HepG2 (cell line): ENCODE results near the gene CACNA1I. TPM values are rescaled to one million over a fixed set of nuclear protein-coding genes. Genes with fewer than 3 reads are reported as not detected.

Source experiments
- ATAC-seq: fragments of 200-7000 bp; cut with Tn5 transposase; 3 replicates; pipeline ENCODE4 v1.9.1; 2020; ENCODE audit warnings: mild to moderate bottlenecking, moderate library complexity
- BruUV-seq: library from RNA; stranded (reverse); fragments of 400-500 nt; replicated peaks from 2 replicates; lab custom pipeline; 2021; lab: Mats Ljungman, UMichigan
- CTCF ChIA-PET: fragments of 300-600 bp; formaldehyde crosslinking; extraction: SDS; loops from one replicate; lab custom pipeline; 2021; ENCODE audit warnings: low total read pairs, inconsistent platforms, low intra/inter-chr PET ratio; lab: Yijun Ruan, JAX
- POLR2A ChIA-PET: fragments of 350-600 bp; sonication (Branson Sonifier 250); formaldehyde crosslinking; loops from one replicate; lab custom pipeline; 2020; ENCODE audit warnings: antibody characterized with exemption, inconsistent platforms; lab: Yijun Ruan, JAX
- DNase-seq: peaks from one replicate; pipeline ENCODE4 v3.0.0-alpha.2; 2015; ENCODE audit warnings: low spot score
- FAIRE-seq: peaks from 3 replicates; lab custom pipeline; 2011; peaks lifted over from hg19 to GRCh38; lab: Jason Lieb, UNC
- H2AFZ ChIP-seq: one replicate; pipeline ENCODE4 v1.6.1; 2011; ENCODE audit warnings: low read length, inconsistent platforms
- H3K27ac ChIP-seq: fragments of 300-600 bp; 3 replicates; pipeline ENCODE4 v1.8.0; 2011; ENCODE audit warnings: mixed run types, mild to moderate bottlenecking, mixed read lengths, low read length, inconsistent platforms; ENCODE audit not compliant: insufficient read depth; ENCODE audit errors: extremely low read length
- H3K27me3 ChIP-seq, 2 experiments: fragments of 200-600 bp in 1 of 2; 2 replicates in 1 of 2; 3 replicates in 1 of 2; pipeline versions ENCODE4 v1.6.0 to v1.8.0; 2011; ENCODE audit warnings: low read length in 2 of 2, mild to moderate bottlenecking in 2 of 2, moderate library complexity in 2 of 2, inconsistent platforms in 1 of 2; ENCODE audit not compliant: insufficient read depth in 2 of 2, control insufficient read depth in 1 of 2
- H3K36me3 ChIP-seq, 2 experiments: fragments of 200-600 bp in 1 of 2; replicated peaks in 1 of 2; 2 replicates in 1 of 2; 3 replicates in 1 of 2; pipeline versions ENCODE4 v1.5.1 to v1.8.0; 2011; ENCODE audit warnings: low read length in 2 of 2, inconsistent platforms in 1 of 2; ENCODE audit not compliant: insufficient read depth in 2 of 2, control insufficient read depth in 1 of 2
- H3K4me1 ChIP-seq: 2 replicates; pipeline ENCODE4 v1.5.1; 2012; ENCODE audit warnings: low read length, inconsistent platforms; ENCODE audit not compliant: insufficient read depth
- H3K4me2 ChIP-seq: 2 replicates; pipeline ENCODE4 v1.6.0; 2011; ENCODE audit warnings: low read depth, low read length, inconsistent platforms
- H3K4me3 ChIP-seq, 3 experiments: fragments of 200-600 bp in 1 of 3; sonication (generic), shearing (Covaris generic) in 1 of 3; replicated peaks in 1 of 3; 2 replicates each; pipeline ENCODE4 v1.5.1; 2011 to 2016; ENCODE audit warnings: low read length in 3 of 3, inconsistent platforms in 2 of 3, low read depth in 2 of 3, mild to moderate bottlenecking in 2 of 3, control low read depth in 1 of 3, mixed read lengths in 1 of 3; ENCODE audit not compliant: insufficient read depth in 1 of 3
- H3K79me2 ChIP-seq: one replicate; pipeline ENCODE4 v1.6.1; 2011; ENCODE audit warnings: low read length, inconsistent platforms; ENCODE audit not compliant: insufficient read depth
- H3K9ac ChIP-seq: 2 replicates; pipeline ENCODE4 v1.6.0; 2011; ENCODE audit warnings: mild to moderate bottlenecking, low read depth, low read length, inconsistent platforms; ENCODE audit not compliant: insufficient read depth
- H3K9me3 ChIP-seq: 2 replicates; pipeline ENCODE4 v1.5.1; 2012; ENCODE audit warnings: mild to moderate bottlenecking, low read length
- H4K20me1 ChIP-seq: 2 replicates; pipeline ENCODE4 v1.6.0; 2011; ENCODE audit warnings: inconsistent platforms, mild to moderate bottlenecking, low read length, moderate library complexity; ENCODE audit not compliant: insufficient read depth
- HDAC2 ChIP-seq: sonication (generic); formaldehyde crosslinking; IDR thresholded peaks from 2 replicates; pipeline ENCODE4 v1.4.0; 2020; ENCODE audit warnings: missing genetic modification reagents
- HHEX ChIP-seq: IDR thresholded peaks from 2 replicates; pipeline ENCODE4 v1.6.1; 2016; ENCODE audit warnings: control low read depth
- HNF4A ChIP-seq: sonication (generic); formaldehyde crosslinking; IDR thresholded peaks from 2 replicates; pipeline ENCODE4 v1.4.0; 2020; ENCODE audit warnings: missing genetic modification reagents
- SOX13 ChIP-seq, 3 experiments: fragments of 450-650 bp in 1 of 3; sonication (generic) in 1 of 3; formaldehyde crosslinking in 1 of 3; IDR thresholded peaks in 2 of 3; conservative IDR thresholded peaks in 1 of 3; 2 replicates each; pipeline versions ENCODE4 v1.5.0 to v1.6.1; 2016 to 2020; ENCODE audit warnings: antibody characterized with exemption in 1 of 3, mild to moderate bottlenecking in 1 of 3, missing compliant biosample characterization in 1 of 3, missing genetic modification reagents in 1 of 3, moderate library complexity in 1 of 3
- STAG1 ChIP-seq: sonication (generic); formaldehyde crosslinking; IDR thresholded peaks from 2 replicates; pipeline ENCODE4 v1.4.0; 2020; ENCODE audit warnings: missing genetic modification reagents
- THYN1 ChIP-seq: sonication (generic); formaldehyde crosslinking; IDR thresholded peaks from 2 replicates; pipeline ENCODE4 v1.8.1; 2023; ENCODE audit warnings: low read depth, mild to moderate bottlenecking, moderate library complexity, missing genetic modification reagents, borderline replicate concordance
- ZBTB37 ChIP-seq: sonication (generic); formaldehyde crosslinking; IDR thresholded peaks from 2 replicates; pipeline ENCODE4 v1.4.0; 2020; ENCODE audit warnings: mild to moderate bottlenecking, missing genetic modification reagents
- ZNF251 ChIP-seq: sonication (generic); formaldehyde crosslinking; IDR thresholded peaks from 2 replicates; pipeline ENCODE4 v1.9.0; 2021; ENCODE audit warnings: mild to moderate bottlenecking, missing genetic modification reagents
- ZNF282 ChIP-seq: fragments of 450-650 bp; IDR thresholded peaks from 2 replicates; pipeline ENCODE4 v1.6.1; 2018; ENCODE audit not compliant: partially characterized antibody
- ZNF547 ChIP-seq: sonication (generic); formaldehyde crosslinking; IDR thresholded peaks from 2 replicates; pipeline ENCODE4 v1.5.1; 2020; ENCODE audit warnings: mild to moderate bottlenecking, missing genetic modification reagents
- ZNF687 ChIP-seq: sonication (generic); formaldehyde crosslinking; IDR thresholded peaks from 2 replicates; pipeline ENCODE4 v1.5.1; 2020; ENCODE audit warnings: mild to moderate bottlenecking, missing genetic modification reagents, moderate library complexity
- WGBS: methylation state at CpG from one replicate; pipeline ENCODE4 v1.1.6; 2017; ENCODE audit warnings: low lambda C conversion rate; 5-methylcytosine and 5-hydroxymethylcytosine counted together
- in situ Hi-C: cut with HindIII; loops from 2 replicates; pipeline ENCODE4 v1.10.0; 2017; ENCODE audit warnings: low pct_unique_long_range_greater_than_20kb; ENCODE audit not compliant: extremely low pct_ligation_motif_present
- intact Hi-C: fragments of 100-400 bp; cut with micrococcal nuclease; formaldehyde crosslinking; loops from one replicate; pipeline ENCODE4 v1.10.0; 2022; ENCODE audit not compliant: unreplicated experiment
- polyA plus RNA-seq, 8 experiments: library from polyadenylated mRNA; depleted of rRNA in 3 of 8; stranded (reverse) in 7 of 8; unstranded in 1 of 8; fragments of >200 nt; fragmentation: Illumina TruSeq in 4 of 8; extraction: Trizol in 4 of 8; gene quantifications; 2 replicates each; pipeline versions ENCODE4 v1.2.1 to v1.2.3, GENCODE V29; 2011 to 2016; ENCODE audit warnings: low read depth in 4 of 8, missing spikeins in 1 of 8, mixed read lengths in 1 of 8; ENCODE audit not compliant: insufficient read depth in 1 of 8
- total RNA-seq, 5 experiments: library from RNA; depleted of rRNA; stranded (reverse); fragments of >200 nt; fragmentation: Illumina TruSeq; extraction: Trizol; gene quantifications; 2 replicates each; pipeline ENCODE4 v1.2.3, GENCODE V29; 2016; ENCODE audit warnings: low read depth in 1 of 5
- TF ChIP-seq, protein P1 (sequence below): sonication (generic); formaldehyde crosslinking; IDR thresholded peaks from 2 replicates; pipeline ENCODE4 v1.5.0; 2020; ENCODE audit warnings: mild to moderate bottlenecking, missing genetic modification reagents
- TF ChIP-seq, protein P2 (sequence below): IDR thresholded peaks from 2 replicates; pipeline ENCODE4 v1.6.1; 2018; ENCODE audit warnings: missing genetic modification reagents

CACNA1I gene
- total and polyA plus RNA-seq, 2 of the 13 experiments (the other 11 are each of a cell fraction or from before 2014, with no cell fraction given): not detected

- H3K4me2 ChIP-seq: no peak overlapping the region
- no peak for DNase-seq
- H3K36me3 ChIP-seq: no peaks in the 10 kb centered on the region
- BruUV-seq: no TSS peak
- ATAC-seq: peak; percentile 55; the same call in 2 of the 3 replicates
- CTCF ChIA-PET: interaction anchor here (0.6 kb wide), 1 partner anchor 477 kb away, joined by 3 read pairs; no protein-coding TSS in a partner anchor
- intact Hi-C loops (no loop called here), in situ Hi-C loops (no loop called here)
- FAIRE-seq: no peak
- no peak overlapping the region for H2AFZ ChIP-seq
- H3K4me3 ChIP-seq: no peak overlapping the region
- 45% methylated on average over 10 of the region's 11 CpGs for WGBS
- H3K27ac ChIP-seq: no peak overlapping the region
- H3K9ac ChIP-seq: no peak overlapping the region
- POLR2A ChIA-PET: no interaction called here
- no peaks in the 10 kb centered on the region for H3K79me2 ChIP-seq
- no peaks in the 10 kb centered on the region for H3K9me3 ChIP-seq
- peaks cover 9 to 37% of the 10 kb centered on the region in 2 experiments; a peak in 4 of 5 replicates for H3K27me3 ChIP-seq
- H3K4me1 ChIP-seq: no peaks in the 10 kb centered on the region
- no peaks in the 10 kb centered on the region for H4K20me1 ChIP-seq
- TF ChIP-seq ZNF282 (no peak), ZNF547 (CRISPR knock-in tag) (no peak), ZBTB37 (no peak), HDAC2 (CRISPR knock-in tag) (no peak), ZNF251 (CRISPR knock-in tag) (no peak), THYN1 (CRISPR knock-in tag) (no peak), HHEX (CRISPR knock-in tag) (no peak), STAG1 (CRISPR knock-in tag) (peak; percentile 18), SOX13 (IDR thresholded peaks at IDR 0.05) (no peak), SOX13 (CRISPR knock-in tag; conservative IDR thresholded peaks at IDR 0.05 in 1 of 2, IDR thresholded peaks at IDR 0.05 in 1 of 2) (no peak), ZNF687 (CRISPR knock-in tag) (no peak), HNF4A (CRISPR knock-in tag) (no peak)
- TF ChIP-seq, protein P1, sequence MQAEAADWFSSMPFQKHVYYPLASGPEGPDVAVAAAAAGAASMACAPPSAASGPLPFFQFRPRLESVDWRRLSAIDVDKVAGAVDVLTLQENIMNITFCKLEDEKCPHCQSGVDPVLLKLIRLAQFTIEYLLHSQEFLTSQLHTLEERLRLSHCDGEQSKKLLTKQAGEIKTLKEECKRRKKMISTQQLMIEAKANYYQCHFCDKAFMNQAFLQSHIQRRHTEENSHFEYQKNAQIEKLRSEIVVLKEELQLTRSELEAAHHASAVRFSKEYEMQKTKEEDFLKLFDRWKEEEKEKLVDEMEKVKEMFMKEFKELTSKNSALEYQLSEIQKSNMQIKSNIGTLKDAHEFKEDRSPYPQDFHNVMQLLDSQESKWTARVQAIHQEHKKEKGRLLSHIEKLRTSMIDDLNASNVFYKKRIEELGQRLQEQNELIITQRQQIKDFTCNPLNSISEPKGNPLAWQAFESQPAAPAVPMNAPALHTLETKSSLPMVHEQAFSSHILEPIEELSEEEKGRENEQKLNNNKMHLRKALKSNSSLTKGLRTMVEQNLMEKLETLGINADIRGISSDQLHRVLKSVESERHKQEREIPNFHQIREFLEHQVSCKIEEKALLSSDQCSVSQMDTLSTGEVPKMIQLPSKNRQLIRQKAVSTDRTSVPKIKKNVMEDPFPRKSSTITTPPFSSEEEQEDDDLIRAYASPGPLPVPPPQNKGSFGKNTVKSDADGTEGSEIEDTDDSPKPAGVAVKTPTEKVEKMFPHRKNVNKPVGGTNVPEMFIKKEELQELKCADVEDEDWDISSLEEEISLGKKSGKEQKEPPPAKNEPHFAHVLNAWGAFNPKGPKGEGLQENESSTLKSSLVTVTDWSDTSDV (CRISPR knock-in tag): no peak
- TF ChIP-seq, protein P2, sequence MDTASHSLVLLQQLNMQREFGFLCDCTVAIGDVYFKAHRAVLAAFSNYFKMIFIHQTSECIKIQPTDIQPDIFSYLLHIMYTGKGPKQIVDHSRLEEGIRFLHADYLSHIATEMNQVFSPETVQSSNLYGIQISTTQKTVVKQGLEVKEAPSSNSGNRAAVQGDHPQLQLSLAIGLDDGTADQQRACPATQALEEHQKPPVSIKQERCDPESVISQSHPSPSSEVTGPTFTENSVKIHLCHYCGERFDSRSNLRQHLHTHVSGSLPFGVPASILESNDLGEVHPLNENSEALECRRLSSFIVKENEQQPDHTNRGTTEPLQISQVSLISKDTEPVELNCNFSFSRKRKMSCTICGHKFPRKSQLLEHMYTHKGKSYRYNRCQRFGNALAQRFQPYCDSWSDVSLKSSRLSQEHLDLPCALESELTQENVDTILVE (CRISPR knock-in tag): no peak
Observed at GRCh38 chr22:39559456-39560105, 11.0 kb upstream of the CACNA1I start.
